HCT116 (cell line): Measurements from ENCODE around the gene NCBP2L. TPM values are rescaled to one million over a fixed set of nuclear protein-coding genes. Genes with fewer than 3 reads are reported as not detected.

Experiments
- ATAC-seq: fragments of 200-7000 bp; cut with Tn5 transposase; 2 replicates; pipeline ENCODE4 v1.9.1; 2020; ENCODE audit warnings: mild to moderate bottlenecking, moderate library complexity
- BruUV-seq: library from RNA; stranded (reverse); fragments of 400-500 nt; replicated peaks from 2 replicates; lab custom pipeline; 2021; lab: Mats Ljungman, UMichigan
- CTCF ChIA-PET: fragments of 300-600 bp; sonication (Branson Sonifier 250); formaldehyde crosslinking; loops from one replicate; lab custom pipeline; 2021; ENCODE audit warnings: antibody characterized with exemption; lab: Charles Lee
- POLR2A ChIA-PET: fragments of 300-600, 350-600 bp; sonication (Branson Sonifier 250); formaldehyde crosslinking; loops from one replicate; lab custom pipeline; 2021; ENCODE audit warnings: antibody characterized with exemption; lab: Charles Lee
- RAD21 ChIA-PET, 2 experiments: fragments of 300-600 bp; sonication (Branson Sonifier 250); formaldehyde crosslinking; loops; one replicate each; lab custom pipeline; 2023; ENCODE audit warnings: low total read pairs in 2 of 2; ENCODE audit not compliant: uncharacterized antibody in 2 of 2, unreplicated experiment in 2 of 2, low non-redundant PET in 1 of 2; lab: Charles Lee
- DNase-seq: peaks from one replicate; pipeline ENCODE4 v3.0.0-alpha.2; 2010; ENCODE audit warnings: low read depth, low spot score
- H2AFZ ChIP-seq: fragments of 200-600 bp; shearing (Covaris generic), sonication (generic); 2 replicates; pipeline ENCODE4 v1.6.1; 2017; ENCODE audit warnings: low read depth, mixed run types, mixed read lengths, antibody characterized with exemption, low read length; ENCODE audit not compliant: poor library complexity, severe bottlenecking
- H3K27ac ChIP-seq: 2 replicates; pipeline ENCODE4 v1.5.1; 2012; ENCODE audit warnings: low read depth, low read length
- H3K27me3 ChIP-seq: fragments of 200-600 bp; sonication (generic); 2 replicates; pipeline ENCODE4 v1.6.1; 2016; ENCODE audit warnings: mixed run types, low read length, mixed read lengths; ENCODE audit not compliant: insufficient read depth
- H3K36me3 ChIP-seq, 2 experiments: fragments of 200-500 bp in 1 of 2; fragments of 200-600 bp in 1 of 2; sonication (Bioruptor generic) in 1 of 2; sonication (generic) in 1 of 2; 2 replicates each; pipeline versions ENCODE4 v1.5.1 to v1.6.1; 2014 to 2016; ENCODE audit warnings: low read length in 2 of 2, inconsistent platforms in 1 of 2, mixed read lengths in 1 of 2, mixed run types in 1 of 2; ENCODE audit not compliant: insufficient read depth in 2 of 2, control insufficient read depth in 1 of 2
- H3K4me1 ChIP-seq, 2 experiments: fragments of 200-600 bp in 1 of 2; sonication (generic) in 1 of 2; 2 replicates each; pipeline versions ENCODE4 v1.5.1 to v1.6.1; 2012 to 2017; ENCODE audit warnings: low read length in 2 of 2, inconsistent platforms in 1 of 2, mild to moderate bottlenecking in 1 of 2, mixed read lengths in 1 of 2, mixed run types in 1 of 2, moderate library complexity in 1 of 2; ENCODE audit not compliant: insufficient read depth in 2 of 2, control insufficient read depth in 1 of 2
- H3K4me2 ChIP-seq: fragments of 200-600 bp; sonication (generic); 2 replicates; pipeline ENCODE4 v1.6.1; 2017; ENCODE audit warnings: mixed run types, low read length, mixed read lengths
- H3K4me3 ChIP-seq, 2 experiments: fragments of 200-600 bp in 1 of 2; sonication (generic) in 1 of 2; replicated peaks in 1 of 2; 2 replicates each; pipeline ENCODE4 v1.5.1; 2011 to 2016; ENCODE audit warnings: low read length in 2 of 2, control low read depth in 1 of 2, low read depth in 1 of 2, mild to moderate bottlenecking in 1 of 2, mixed read lengths in 1 of 2, mixed run types in 1 of 2
- H3K79me2 ChIP-seq: fragments of 200-600 bp; sonication (generic); 2 replicates; pipeline ENCODE4 v1.6.1; 2017; ENCODE audit warnings: mild to moderate bottlenecking, mixed run types, low read length, moderate library complexity, mixed read lengths; ENCODE audit not compliant: insufficient read depth
- H3K9ac ChIP-seq: fragments of 200-600 bp; sonication (generic); 2 replicates; pipeline ENCODE4 v1.6.1; 2016; ENCODE audit warnings: low read length, mixed read lengths
- H3K9me2 ChIP-seq: fragments of 200-600 bp; sonication (generic), shearing (Covaris generic); 2 replicates; pipeline ENCODE4 v1.6.1; 2017; ENCODE audit warnings: mixed run types, mild to moderate bottlenecking, moderate library complexity; ENCODE audit not compliant: insufficient read depth
- H3K9me3 ChIP-seq, 2 experiments: fragments of 200-500 bp in 1 of 2; fragments of 200-600 bp in 1 of 2; sonication (Bioruptor generic) in 1 of 2; sonication (generic) in 1 of 2; 2 replicates each; pipeline ENCODE4 v1.6.1; 2014 to 2017; ENCODE audit warnings: low read length in 2 of 2, mixed read lengths in 2 of 2, inconsistent platforms in 1 of 2, low read depth in 1 of 2, mild to moderate bottlenecking in 1 of 2, mixed run types in 1 of 2, moderate library complexity in 1 of 2; ENCODE audit not compliant: control insufficient read depth in 1 of 2, insufficient read depth in 1 of 2
- H4K20me1 ChIP-seq: fragments of 200-600 bp; sonication (generic), shearing (Covaris generic); 2 replicates; pipeline ENCODE4 v1.6.1; 2017; ENCODE audit warnings: mixed run types, mild to moderate bottlenecking, moderate library complexity; ENCODE audit not compliant: insufficient read depth
- CEBPB ChIP-seq: IDR thresholded peaks from 2 replicates; pipeline ENCODE4 v1.6.1; 2012; ENCODE audit warnings: low read depth
- CTCF ChIP-seq, 3 experiments: fragments of 200-600 bp in 1 of 3; sonication (generic) in 1 of 3; IDR thresholded peaks in 2 of 3; conservative IDR thresholded peaks in 1 of 3; 2 replicates each; pipeline ENCODE4 v1.5.1; 2012 to 2017; ENCODE audit warnings: low read depth in 2 of 3, low read length in 2 of 3, antibody characterized with exemption in 1 of 3, borderline replicate concordance in 1 of 3, control low read depth in 1 of 3, mild to moderate bottlenecking in 1 of 3, mixed read lengths in 1 of 3, mixed run types in 1 of 3, moderate library complexity in 1 of 3; ENCODE audit not compliant: insufficient read depth in 1 of 3
- EGR1 ChIP-seq: IDR thresholded peaks from 2 replicates; pipeline ENCODE4 v1.6.1; 2012; ENCODE audit warnings: low read depth
- RAD21 ChIP-seq: IDR thresholded peaks from 2 replicates; pipeline ENCODE4 v1.6.1; 2012; ENCODE audit warnings: low read depth, mild to moderate bottlenecking
- SRF ChIP-seq: IDR thresholded peaks from 2 replicates; pipeline ENCODE4 v1.6.1; 2012; ENCODE audit warnings: low read depth
- intact Hi-C: fragments of 100-400 bp; cut with micrococcal nuclease; formaldehyde crosslinking; loops from 2 replicates; pipeline ENCODE4 v1.10.0; 2022
- total RNA-seq: library from RNA; stranded (reverse); gene quantifications from one replicate; pipeline ENCODE4 v1.2.1, GENCODE V29; 2021; ENCODE audit not compliant: unreplicated experiment

Gene NCBP2L
- total RNA-seq, 1 experiment from 2014 or later = not detected

- peak overlapping the region; percentile 38 to 55 for H3K4me3 ChIP-seq
- no peak overlapping the region for H3K9ac ChIP-seq
- ATAC-seq (peak; percentile 81), DNase-seq (peak; percentile 79)
- intact Hi-C loops = loop anchor here (1.0 to 10.0 kb wide), 7 partner anchors 62 to 752 kb away; no protein-coding TSS in a partner anchor
- H3K9me3 ChIP-seq = no peaks in the 10 kb centered on the region
- H3K36me3 ChIP-seq = no peaks in the 10 kb centered on the region
- ChIA-PET POLR2A (interaction anchor here (1.4 kb wide), 1 partner anchor 104 kb away, joined by 5 read pairs; no protein-coding TSS in a partner anchor), RAD21 (interaction anchor here (0.6 to 2.6 kb wide), 11 partner anchors 61 to 751 kb away, joined by 3 to 14 read pairs (median 3); partner anchors contain the start of gene PRPS1 (in 1 of the 2)), CTCF (interaction anchor here (0.7 to 3.8 kb wide), 14 partner anchors 10 to 329 kb away, joined by 3 to 45 read pairs (median 4); no protein-coding TSS in a partner anchor)
- H3K27me3 ChIP-seq = no peaks in the 10 kb centered on the region
- H3K9me2 ChIP-seq = no peaks in the 10 kb centered on the region
- H3K4me1 ChIP-seq = peaks cover 8 to 14% of the 10 kb centered on the region in 2 experiments; a peak in 2 of 4 replicates
- H3K27ac ChIP-seq = no peak overlapping the region
- no TSS peak for BruUV-seq
- no peaks in the 10 kb centered on the region for H4K20me1 ChIP-seq
- peak overlapping the region; percentile 94 for H2AFZ ChIP-seq
- no peaks in the 10 kb centered on the region for H3K79me2 ChIP-seq
- H3K4me2 ChIP-seq = peak overlapping the region; percentile 78
- TF ChIP-seq RAD21 = peak; percentile 89
- TF ChIP-seq EGR1 = peak; percentile 91
- no peak for TF ChIP-seq SRF
- TF ChIP-seq CEBPB = no peak
- peak; percentile 59 to 85 (median 64) for TF ChIP-seq CTCF (IDR thresholded peaks at IDR 0.05 in 2 of 3, conservative IDR thresholded peaks at IDR 0.05 in 1 of 3; ENCODE audit: borderline replicate concordance in 1 of 3, insufficient read depth in 1 of 3, low read depth in 2 of 3, low read length in 2 of 3)
These were observed 641 bp upstream of the NCBP2L start for GRCh38 chrX:107776649-107777535.
